Non-pigmented ciliary epithelial cell (primary cell): Measurements from ENCODE around the gene CD9.

ENCODE experiments used
- DNase-seq: peaks from one replicate; pipeline ENCODE4 v3.0.0-alpha.2; 2010; ENCODE audit warnings: low read depth

CD9 gene

DNA sequence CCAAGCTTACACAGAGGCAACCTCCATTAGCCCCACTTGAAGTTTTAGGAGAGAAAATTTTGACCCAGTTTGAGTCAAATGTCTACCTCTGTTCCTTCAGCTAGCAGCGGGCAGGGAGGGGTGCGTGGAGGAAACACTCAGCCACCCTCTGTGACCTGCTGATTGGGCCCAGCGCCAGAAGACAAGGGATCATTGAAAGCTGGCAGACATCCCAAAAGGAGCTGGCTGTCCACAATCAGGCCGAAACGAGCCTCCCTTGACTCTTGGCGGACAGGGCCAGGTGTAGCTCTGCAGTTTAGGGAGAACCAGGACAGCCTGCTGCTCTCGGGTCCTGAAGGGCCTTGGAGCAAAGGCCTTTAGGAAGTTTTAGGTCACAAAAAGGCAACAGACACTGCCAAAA is 41.3 kb downstream of the CD9 start:
- DNase-seq, result no peak

DNA sequence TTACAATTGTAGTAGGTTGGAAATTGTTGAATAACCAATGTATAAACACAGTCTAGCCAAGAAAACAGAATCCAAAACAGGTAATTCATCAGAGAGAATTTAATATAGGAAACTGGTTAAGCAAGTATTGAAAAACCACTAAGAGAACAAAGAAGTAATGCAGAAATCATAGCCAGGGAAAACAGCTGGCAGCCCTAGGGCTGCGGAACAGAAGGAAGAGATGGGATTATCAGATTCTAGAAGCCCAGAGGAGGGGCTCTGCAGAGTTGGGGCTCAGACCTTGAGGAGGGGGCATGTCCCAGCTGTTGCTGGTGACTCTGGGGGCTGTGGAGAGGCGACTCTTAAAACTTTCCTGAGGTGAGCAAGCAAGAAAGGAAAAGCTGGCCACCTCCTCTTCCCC is 49.4 kb downstream of the CD9 start:
- no peak for DNase-seq

DNA sequence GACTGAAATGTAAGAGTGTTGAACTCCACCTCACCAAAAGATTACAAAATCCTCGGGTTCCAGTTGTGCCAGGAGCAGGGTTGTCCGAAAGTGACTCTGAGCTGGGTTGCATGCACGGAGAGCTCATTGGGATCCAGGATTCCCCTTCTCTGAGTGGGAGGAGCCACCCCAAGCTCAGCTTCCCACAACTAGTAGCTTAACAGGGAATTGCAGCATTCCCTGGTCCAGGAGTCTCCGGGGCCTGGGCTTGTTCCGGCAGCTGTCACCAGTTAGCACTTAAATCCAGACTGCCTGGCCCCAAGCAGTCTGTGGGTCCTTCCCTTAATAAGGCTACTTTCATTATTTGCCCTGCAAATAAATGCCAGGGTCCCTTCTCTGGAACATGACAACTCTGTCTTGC is 50.1 kb downstream of the CD9 start:
- no peak for DNase-seq

DNA sequence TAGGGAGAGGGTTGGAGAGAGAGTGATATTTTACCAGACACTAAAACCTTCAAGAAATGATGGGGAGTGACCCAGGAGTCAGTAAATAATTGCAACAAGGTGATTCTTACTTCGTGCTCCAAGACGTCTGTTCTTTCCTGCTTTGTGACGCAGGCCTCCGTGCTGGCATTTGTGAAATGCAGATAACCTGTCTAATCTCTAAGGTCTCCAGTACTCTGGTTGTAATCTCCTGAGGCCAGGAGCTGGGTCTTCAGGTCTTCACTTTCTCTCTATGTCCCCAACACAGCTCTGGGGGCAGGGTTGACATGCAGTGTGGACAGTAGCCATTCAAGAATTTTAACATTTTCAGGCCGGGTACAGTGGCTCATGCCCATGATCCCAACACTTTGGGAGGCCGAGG is 53.1 kb downstream of the CD9 start:
- no peak for DNase-seq

DNA sequence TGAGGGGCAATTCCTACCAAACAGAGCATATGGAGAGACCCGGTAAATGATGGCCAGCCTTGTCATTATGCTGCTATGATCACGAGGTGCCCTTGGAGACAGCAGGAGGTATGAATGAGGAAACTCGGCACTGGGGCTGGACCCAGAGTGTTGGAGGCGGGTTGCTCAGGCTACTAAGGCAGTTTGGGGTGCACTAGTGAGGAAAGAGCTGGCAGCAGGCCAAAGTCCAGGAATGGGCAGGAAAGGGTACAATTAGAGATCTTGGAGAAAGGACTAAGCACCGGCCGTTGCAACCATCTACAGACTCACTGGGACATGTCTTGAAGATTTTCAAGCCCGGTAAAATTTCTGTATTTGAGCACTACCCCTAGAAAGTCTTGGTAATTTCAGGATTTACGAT is 54.3 kb downstream of the CD9 start:
- DNase-seq, result no peak

DNA sequence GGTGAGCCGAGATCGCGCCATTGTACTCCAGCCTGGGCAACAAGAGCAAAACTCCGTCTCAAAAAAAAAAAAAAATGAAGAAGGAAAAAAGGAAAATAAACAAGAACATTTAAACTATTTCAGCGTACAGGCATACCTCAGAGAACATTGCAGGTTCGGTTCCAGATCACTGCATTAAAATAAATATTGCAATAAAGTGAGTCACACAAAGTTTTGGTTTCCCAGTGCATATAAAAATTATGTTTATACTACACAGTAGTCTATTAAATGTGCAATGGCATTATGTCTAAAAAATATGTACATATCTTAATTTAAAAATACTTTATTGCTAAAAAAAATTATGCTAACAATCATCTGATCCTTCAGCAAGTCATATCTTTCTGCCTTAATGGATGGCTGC is 56.8 kb downstream of the CD9 start:
- DNase-seq, result no peak

DNA sequence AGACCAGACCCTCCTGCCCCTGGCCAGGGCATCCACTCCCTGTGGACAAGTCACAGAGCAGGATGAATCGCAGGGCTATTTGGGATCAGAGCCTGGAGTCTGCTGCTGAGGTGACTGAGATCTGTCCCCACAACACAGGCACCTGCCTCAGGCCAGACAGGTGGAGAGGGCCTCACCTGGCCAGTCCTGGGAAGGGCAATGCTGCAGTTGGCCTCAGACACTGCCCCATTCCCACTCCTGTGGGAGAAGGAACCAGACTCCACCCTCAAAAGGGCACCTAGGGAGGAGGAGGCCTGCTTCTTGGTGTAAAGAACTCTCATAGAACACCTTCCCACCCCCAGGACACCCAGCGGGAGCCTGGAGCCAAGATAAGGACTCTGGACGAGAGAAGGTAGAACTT is 62.0 kb downstream of the CD9 start:
- DNase-seq, result no peak

DNA sequence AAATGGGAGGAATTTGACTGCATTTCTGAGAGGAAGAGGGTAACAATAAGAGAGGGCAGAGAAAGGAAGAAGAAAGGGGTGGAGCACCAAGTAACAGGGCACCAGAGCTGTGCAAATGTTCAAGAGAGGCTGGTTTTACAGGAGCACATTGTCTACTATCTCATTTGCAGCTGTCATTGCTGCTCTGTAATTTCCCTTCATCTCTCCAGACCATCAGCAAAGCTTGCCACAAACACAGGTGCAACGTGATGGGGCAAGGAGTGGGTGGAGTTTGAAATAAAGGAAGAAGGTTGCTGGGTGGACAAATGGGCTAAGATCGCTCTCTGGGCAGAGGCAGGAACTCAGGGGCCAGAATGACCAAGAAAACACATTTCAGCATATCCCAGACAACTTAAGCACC is 62.4 kb downstream of the CD9 start:
- DNase-seq, result no peak

DNA sequence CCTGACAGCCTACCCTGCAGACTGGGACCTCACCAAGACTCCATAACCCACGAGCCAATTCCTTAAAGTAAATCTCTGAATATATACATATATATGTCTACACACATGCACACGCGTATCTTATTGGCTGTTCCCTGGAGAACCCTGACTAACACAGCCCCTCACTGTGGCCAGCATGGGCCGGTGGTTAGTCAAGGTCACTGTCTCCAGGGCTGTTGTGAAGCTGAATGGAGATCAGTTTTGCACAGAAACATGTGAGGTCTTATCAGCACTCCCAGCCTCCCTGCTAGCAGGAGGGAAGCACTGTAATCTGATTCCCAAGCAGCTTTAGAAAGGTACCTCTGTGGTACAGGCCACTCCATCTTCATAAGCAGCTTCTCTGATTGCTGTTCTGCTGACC is 63.7 kb downstream of the CD9 start:
- no peak for DNase-seq

DNA sequence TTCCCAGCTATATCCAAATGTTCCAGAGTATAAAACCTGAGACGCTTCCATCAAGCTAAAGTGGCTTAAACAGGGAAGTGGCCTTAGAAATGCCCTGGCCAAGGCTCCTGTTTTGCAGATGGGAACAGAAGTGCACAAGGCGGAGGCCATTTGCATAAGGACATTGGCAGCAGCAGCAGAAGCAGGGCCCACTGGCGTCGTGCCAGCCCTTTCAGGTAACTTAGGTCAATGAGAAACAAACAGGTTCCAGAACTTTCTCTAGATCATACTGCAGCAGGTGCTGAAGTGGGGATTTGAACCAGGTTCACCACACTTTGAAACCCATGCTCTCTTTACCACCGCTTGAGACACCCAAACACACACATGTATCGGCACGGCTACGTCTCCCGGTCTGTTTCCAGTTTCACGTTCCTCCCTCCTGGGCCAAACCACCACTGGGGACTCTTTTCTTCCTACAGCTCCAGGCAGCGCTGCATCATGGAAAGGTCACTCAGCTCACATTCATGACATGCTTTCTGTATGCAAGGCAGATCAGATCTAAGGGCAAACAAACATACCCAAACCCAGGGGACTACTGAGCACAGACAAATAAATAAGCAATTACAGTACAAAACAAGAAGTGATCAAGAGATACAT is 64.3 kb downstream of the CD9 start:
- no peak for DNase-seq

DNA sequence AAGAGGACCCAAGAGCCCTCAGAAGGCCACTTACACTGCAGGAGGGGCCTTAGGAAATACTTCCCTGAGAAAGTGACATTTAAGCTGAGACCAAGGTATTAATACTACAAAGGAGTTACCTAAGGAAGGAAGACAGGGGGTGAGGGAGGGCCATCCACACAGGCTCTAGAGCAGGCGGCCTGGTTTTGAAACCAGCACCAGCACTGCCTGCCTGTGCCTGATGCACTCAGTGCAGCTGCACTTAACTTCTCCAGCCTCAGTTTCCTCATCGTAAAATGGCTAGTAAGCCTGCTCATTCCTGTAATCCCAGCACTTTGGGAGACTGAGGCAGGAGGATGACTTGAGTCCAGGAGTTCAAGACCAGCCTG is 64.8 kb downstream of the CD9 start:
- no peak for DNase-seq

DNA sequence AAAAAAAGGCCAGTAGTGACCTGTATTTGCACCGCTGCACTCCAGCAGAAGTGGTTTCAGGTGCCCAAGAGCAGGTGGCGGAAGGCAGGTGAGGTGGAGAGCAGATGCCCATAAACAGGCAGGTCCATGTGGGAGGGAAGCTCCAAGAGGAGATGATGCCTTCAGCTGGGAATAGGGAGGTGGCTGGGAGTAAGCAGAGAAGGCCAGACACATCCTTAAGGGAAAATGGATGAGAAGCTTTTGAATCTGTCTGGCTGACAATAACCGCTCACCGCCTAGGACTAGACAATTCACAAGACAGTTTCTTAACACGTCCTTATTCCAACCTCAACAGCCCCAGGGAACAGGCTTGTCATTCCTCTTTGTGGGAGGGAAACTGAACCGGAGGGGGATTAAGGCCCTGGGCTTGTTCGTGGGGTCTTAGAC is 66.4 kb downstream of the CD9 start:
- DNase-seq, result no peak

DNA sequence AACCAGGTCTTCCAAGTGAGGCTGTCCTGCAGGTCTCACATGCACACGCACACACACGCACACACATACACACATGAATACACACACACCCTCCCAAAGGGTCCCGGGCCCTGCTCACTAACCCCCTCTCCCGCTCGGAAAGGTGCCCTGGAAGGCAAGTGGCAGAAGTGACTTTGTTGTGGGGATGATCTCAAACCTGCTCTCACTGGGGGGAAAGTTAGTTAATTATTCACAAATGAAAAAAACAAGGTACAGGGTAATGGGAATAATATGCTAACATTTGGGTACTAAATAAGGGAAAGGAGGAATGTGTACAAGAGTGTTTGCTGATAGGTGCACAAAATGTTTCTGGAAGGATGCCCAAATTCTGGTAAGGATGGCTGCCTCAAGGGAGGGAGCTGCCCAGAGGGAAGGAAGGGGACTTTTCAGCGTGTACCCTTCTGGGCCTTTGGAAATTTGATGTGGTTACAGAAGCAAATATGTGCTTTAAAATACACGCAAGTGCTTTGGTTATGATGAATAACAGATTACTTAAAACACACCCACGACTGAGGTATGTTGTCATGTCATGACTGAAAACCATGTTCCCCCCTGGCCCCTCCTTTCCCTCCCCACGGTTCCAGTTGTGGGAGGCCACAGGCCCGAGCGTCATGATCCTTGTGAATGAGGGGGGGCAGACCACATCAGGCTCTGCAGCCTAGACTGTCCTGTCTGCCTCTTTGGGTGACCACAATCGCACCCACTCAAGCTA is 66.9 kb downstream of the CD9 start:
- DNase-seq, result no peak

DNA sequence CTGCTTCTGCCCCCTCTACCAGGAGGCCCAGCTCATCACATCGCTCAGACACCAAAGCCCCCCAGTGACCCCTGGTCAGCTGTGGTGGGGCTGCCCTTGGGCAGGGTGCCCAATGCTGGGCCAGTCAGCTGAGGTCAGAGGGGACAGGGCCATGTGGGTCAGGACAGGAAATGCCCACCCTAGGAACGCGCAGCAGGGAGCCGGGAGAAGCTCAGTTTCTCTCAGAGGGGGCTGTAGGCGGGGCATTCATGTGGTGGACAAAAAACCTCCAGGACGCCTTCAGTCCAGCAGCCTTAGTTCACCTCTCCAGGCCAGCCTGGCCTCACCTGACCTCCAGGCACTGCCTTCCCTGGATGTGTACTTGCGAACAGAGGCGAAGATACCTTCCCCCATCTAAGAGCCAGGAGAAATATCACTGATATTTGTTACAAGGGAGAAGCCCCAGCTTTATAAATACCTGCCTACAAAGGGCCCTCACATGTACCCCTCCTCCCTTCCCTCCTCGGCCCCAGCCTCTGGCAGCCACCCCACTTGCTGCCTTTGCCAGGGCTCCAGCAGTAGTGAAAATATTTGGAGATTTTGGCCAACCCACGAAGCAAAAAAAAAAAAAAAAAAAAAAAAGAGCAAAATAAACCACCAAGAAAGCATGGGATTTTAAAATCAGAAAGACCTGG is 68.4 kb downstream of the CD9 start:
- no peak for DNase-seq

DNA sequence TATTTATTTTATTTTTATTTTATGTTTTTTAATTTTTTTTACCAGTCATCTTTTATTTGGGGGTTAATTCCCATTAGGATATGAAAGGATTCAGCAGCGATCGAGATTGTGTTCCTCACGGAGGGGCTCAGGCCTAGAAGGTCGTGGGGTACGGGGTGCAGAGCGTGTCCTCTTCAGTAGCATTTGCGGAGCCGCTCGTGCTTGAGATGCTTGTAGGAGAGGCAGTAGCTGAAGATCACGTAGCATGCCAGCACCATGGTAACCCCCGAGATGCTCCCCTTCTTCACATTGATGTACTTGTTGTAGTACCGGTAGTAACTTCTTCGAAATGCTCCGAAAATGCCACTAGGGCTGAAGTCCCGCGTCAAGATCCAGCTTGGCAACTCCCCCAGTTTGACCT is 69.8 kb downstream of the CD9 start:
- no peak for DNase-seq

DNA sequence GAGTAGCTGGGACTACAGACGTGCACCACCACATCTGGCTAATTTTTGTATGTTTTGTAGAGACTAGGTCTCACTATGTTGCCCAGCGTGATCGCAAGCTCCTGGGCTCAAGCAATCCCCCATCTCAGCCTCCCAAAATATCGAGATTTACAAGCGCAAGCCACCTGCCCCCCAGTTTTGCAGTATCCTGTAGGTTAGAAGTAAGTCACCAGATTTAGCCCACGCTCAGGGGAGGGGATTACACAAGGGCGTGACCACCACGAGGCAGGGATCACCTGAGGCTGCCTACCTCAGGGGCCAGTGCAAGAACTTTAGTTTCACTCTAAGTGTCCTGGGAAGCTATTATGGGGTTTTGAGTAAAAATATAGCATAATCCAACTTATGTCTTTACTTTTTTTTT is 71.1 kb downstream of the CD9 start:
- DNase-seq, result no peak

DNA sequence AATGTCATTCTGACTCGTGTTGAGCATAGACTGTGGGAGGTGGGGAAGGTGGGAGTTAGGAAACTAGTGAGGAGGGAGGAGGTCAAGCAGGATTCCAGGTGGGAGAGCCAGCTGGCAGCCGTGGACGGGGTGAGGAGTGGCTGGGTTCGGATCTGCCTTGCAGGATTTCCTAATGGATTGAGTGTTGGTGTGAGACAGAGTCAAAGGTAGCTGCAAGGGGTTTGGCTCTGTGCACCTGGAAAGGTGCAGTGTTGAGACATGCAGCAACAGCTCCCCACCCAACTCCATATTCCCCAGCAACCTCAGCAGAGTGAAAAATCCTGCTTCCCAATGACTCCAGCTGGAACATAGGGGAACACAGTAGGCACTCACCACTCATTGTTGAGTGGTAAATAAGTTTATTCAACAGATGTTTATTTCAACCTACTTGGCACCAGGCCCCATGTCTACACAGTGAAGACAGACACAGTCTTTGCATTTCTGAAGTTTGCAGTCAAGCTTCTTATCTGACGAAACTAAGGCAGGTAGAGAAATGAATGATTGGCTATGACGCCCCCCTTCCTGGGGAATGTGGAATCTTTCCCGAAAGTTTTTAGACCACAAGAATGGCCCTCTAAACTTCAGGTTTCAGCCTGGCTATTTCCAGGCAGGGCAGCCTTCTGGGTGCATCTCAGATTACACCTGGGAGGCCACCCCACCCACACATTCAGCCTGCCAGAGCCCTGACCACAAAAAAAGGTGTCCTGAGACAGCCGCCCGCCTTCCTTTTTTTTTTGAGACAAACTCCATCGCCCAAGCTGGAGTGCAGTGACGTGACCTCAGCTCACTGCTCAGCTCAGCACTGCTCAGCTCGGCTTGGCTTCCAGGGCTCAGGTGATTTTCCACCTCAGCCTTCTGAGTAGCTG is 72.4 kb downstream of the CD9 start:
- no peak for DNase-seq

DNA sequence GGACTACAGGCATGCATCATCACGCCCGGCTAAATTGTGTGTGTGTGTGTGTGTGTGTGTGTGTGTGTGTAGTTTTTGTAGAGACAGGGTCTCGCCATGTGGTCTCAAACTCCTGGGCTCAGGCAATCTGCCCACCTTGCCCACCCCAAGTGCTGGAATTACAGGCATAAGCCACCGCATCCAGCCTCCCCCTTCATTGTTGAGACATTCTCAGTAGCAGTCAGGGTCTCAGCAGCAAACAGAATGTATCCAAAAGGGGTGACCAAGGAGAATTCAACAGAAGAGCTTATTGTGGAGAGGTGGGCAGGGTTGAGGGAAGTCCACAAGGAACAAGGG is 73.0 kb downstream of the CD9 start:
- DNase-seq, result no peak

DNA sequence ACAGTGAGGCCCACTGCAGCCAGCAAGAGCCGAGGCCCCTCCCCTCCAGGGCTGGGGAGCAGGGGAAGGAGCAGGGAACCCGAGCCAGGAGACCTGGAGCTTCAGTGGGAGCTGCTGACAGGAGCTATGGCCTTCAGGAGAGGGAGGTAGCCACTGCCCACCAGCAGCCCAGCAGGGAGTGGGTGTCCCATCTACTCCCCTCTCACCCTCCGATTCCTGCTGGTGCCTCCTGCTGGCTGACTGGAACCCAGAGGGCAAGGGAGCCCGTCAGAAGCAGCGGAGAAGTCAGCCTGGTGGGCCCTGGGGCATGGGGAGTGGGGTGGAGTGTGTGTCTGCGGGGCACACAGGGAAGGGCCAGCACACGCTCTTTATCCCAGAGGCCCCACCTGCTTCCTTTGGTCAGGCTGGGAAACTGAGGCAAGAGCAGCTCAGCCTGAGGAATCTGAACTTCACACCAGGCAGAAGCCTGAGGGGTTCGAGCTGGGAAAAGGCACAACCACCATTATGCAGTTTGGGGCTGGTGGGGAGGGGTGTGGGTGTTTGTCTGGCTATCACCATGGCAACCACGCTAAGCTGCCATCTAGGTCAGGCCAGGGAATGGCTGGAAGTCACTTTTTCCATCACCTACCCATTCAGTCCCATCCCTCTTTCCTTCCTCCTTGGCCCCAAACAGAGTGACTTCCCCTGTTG is 73.5 kb downstream of the CD9 start:
- no peak for DNase-seq

DNA sequence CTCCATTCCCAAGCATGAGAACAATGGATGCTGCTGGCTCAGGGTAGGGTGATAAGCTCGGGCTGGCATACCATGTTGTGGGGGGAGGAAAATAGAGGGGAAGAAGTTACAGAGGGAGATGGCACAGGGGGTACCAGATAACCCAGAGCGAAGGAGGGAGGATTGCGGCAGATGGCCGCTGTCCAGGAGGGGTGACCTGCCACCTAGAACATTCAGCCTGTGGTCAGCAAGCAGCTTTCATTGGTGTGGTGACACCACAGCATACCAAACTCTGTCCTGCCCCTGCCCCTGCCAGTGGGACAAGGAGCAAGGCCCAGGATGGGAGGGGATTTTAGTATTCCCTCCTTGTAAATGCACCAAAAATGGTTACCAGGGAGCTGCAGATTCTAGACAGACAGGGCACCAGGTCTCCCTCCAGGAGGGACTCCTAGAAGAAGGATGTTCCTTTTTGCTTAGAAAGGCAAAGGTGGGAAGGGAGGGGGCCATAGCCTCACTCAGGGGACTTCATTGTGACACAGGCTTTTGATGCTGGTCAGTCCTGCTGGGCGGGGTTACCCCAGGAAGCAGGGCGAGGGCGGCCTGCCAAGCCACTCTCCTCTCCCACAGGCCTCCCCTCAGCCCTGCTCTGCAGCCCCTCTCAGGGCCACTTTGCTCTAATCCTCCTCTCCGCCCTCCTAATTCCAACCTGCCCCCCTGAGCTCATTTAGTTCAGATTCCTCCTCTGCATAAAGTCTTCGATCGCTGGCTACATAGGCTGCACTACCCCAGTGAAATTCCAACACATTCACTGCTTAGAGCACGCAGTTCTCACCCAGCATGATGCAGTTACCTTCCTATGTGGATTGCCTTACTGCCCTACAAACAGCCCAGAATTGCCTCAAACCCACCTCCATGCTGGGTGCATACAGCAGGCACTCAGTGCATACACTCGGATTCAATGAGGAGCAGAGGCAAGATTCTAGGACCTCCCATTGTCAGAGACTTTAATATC is 74.3 kb downstream of the CD9 start:
- no peak for DNase-seq
